GM04504 (cell line): ENCODE data around the gene VEGFB.
A peak's percentile ranks its signal among the peaks of the same experiment; 100 is the strongest.

Source experiments
- DNase-seq: peaks from one replicate; pipeline ENCODE4 v3.0.0-alpha.2; 2012; ENCODE audit warnings: low read depth

VEGFB gene

GRCh38 chr11:64284048-64284961 lies 49.9 kb downstream of the VEGFB start, which contains the start of gene BAD:
Gene BAD, minus strand, starts transcription at chr11:64284665. Its CDS starts 297 bp downstream, at chr11:64284368.
- peak; percentile 78 for DNase-seq

DNA sequence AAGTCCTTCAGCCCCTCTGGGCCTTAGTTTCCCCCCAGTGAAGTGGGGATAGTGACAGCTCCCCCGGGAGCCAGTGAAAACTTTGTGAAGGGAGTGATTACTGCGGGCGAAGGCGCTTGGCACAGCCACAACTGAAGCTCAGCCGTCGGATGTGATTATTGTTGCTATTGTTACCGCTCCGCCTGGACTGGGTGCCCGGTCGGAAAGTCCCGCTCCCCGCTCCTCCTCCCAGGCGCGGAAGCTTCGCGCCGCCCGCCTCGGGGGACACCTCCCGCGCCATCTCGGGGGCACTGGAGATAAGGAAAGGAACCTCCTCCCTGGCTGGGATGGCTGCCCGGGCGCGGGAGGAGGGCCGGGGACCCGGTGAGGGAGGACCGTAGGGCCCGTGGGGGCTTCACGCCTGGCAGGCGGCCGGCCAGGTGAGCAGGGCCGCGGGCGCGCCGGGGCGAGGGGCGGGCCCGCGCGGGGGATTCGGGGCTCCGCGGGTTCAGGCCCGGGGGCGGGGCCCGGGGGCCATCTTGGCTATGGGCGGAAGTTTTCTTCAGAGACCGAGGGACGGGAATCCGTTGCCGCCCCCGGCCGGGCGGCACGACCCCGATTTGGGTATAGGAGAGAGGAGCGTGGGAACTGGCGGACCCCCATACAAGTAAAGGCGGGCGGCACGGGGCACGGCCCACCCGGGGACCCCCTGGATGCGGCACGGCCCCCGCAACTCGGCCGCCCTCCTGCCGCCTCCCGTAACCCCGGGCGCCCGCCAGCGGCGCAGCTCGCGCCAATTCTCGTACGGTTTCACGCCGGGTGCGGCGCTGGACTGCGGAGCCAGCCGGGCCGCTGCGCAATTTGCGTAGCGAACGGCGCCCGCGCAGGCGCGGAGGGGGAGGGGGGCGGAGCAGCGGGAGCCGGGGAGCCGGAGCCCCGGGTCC lies 50.8 kb downstream of the VEGFB start, which contains the start of gene GPR137:
Gene GPR137, plus strand, starts transcription at position 887 of the 923 bp plus-strand sequence. CDS start 677 bp downstream, outside the sequence.
- no peak for DNase-seq

- no peak for DNase-seq
Observed at GRCh38 chr11:64285885-64286800, 51.8 kb downstream of the VEGFB start.

DNA sequence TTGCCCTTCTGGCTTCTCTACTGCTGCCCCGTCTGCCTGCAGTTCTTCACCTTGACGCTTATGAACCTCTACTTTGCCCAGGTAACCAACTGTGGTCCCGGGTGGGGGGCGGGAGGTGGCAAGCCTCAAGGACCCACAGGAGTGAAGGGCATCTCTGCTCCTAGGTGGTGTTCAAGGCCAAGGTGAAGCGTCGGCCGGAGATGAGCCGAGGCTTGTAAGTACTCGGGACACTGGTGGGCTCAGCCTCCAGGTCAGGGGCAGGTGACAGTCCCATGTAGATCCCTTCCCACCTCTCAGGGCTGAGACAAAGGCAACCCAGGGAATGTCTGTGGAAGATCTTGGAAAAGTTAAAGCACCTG lies 52.4 kb downstream of the VEGFB start:
- DNase-seq = no peak

DNA sequence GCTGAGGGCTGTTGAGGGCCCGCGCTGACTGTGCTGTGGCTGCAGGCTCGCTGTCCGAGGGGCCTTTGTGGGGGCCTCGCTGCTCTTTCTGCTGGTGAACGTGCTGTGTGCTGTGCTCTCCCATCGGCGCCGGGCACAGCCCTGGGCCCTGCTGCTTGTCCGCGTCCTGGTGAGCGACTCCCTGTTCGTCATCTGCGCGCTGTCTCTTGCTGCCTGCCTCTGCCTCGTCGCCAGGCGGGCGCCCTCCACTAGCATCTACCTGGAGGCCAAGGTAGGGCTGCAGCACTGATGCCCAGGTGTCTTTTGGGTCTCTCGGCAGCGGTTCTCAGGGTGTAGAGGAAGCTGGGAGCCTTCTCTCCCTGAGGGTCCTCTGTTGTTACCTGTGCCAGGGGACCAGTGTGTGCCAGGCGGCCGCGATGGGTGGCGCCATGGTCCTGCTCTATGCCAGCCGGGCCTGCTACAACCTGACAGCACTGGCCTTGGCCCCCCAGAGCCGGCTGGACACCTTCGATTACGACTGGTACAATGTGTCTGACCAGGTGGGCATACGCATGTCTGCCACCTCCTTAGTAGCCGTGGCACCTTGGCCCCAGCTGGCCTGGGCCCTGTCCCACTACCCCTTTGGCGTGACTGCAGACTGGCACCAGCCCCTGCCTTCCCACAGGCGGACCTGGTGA lies 53.4 kb downstream of the VEGFB start:
- no peak for DNase-seq

- DNase-seq = no peak
Observed at GRCh38 chr11:64288353-64288750, 54.0 kb downstream of the VEGFB start.
